Stimulated activated effector memory CD8-positive, alpha-beta T cell treated with anti-CD3 and anti-CD28 coated beads, Interleukin-12 subunit alpha, Interleukin-12 subunit beta, amount 100 ng/mL, for 72 hours (primary cell): ENCODE measurements around the gene GGT5.
"Not testable (repeated sequence)": the region's sequence is repeated elsewhere in the genome, so short reads cannot be mapped to it uniquely, and the experiment has no call there.

ENCODE experiments used
- ATAC-seq: fragments of 150-1000 bp; cut with Tn5 transposase; 2 replicates; pipeline ENCODE4 v1.10.0; 2021
- DNase-seq, 2 donors: peaks; one replicate each; pipeline ENCODE4 v3.0.0; 2021 to 2022; ENCODE audit warnings: low spot score in 2 of 2
- H3K27ac Mint-ChIP-seq: one replicate; pipeline ENCODE4 v1.8.0; 2022; ENCODE audit warnings: mild to moderate bottlenecking, mixed read lengths
- H3K36me3 Mint-ChIP-seq: one replicate; pipeline ENCODE4 v1.8.0; 2022; ENCODE audit warnings: mild to moderate bottlenecking, mixed read lengths
- H3K4me1 Mint-ChIP-seq: one replicate; pipeline ENCODE4 v1.8.0; 2022; ENCODE audit warnings: mixed read lengths
- H3K4me3 Mint-ChIP-seq: one replicate; pipeline ENCODE4 v1.8.0; 2022; ENCODE audit warnings: mild to moderate bottlenecking, mixed read lengths
- H3K9me3 Mint-ChIP-seq: one replicate; pipeline ENCODE4 v1.8.0; 2022; ENCODE audit warnings: mixed read lengths

Gene GGT5

GRCh38 chr22:24231706-24232105 is 13.2 kb downstream of the GGT5 start:
- no peak for DNase-seq
- no peak for ATAC-seq
- peaks cover 6% of the 10 kb centered on the region for H3K4me1 Mint-ChIP-seq
- H3K4me3 Mint-ChIP-seq: no peak overlapping the region
- H3K27ac Mint-ChIP-seq: peak overlapping the region; percentile 55
- H3K36me3 Mint-ChIP-seq: no peaks in the 10 kb centered on the region
- no peaks in the 10 kb centered on the region for H3K9me3 Mint-ChIP-seq

- ATAC-seq: peak; percentile 74
- no peaks in the 10 kb centered on the region for H3K36me3 Mint-ChIP-seq
- H3K9me3 Mint-ChIP-seq: no peaks in the 10 kb centered on the region
- no peak overlapping the region for H3K4me3 Mint-ChIP-seq
- peak; percentile 55 to 87 for DNase-seq
- H3K27ac Mint-ChIP-seq: peak overlapping the region; percentile 55
- peaks cover 6% of the 10 kb centered on the region for H3K4me1 Mint-ChIP-seq
These were observed 13.8 kb downstream of the GGT5 start for GRCh38 chr22:24230911-24231656.

- H3K36me3 Mint-ChIP-seq: no peaks in the 10 kb centered on the region
- no peak for DNase-seq
- H3K4me1 Mint-ChIP-seq: no peaks in the 10 kb centered on the region
- no peak overlapping the region for H3K27ac Mint-ChIP-seq
- ATAC-seq: no peak
- H3K4me3 Mint-ChIP-seq: no peak overlapping the region
- H3K9me3 Mint-ChIP-seq: no peaks in the 10 kb centered on the region
These were observed 18.9 kb downstream of the GGT5 start for GRCh38 chr22:24225951-24226350.

GRCh38 chr22:24225044-24225601 is 19.8 kb downstream of the GGT5 start:
- Mint-ChIP-seq H3K27ac (no peak overlapping the region), H3K4me1 (no peaks in the 10 kb centered on the region), H3K4me3 (no peak overlapping the region), H3K36me3 (no peaks in the 10 kb centered on the region), H3K9me3 (no peaks in the 10 kb centered on the region)
- DNase-seq: no peak
- ATAC-seq: no peak

GRCh38 chr22:24224468-24224867 is 20.4 kb downstream of the GGT5 start:
- H3K4me3 Mint-ChIP-seq: no peak overlapping the region
- DNase-seq: no peak
- H3K4me1 Mint-ChIP-seq: no peaks in the 10 kb centered on the region
- no peaks in the 10 kb centered on the region for H3K36me3 Mint-ChIP-seq
- no peak overlapping the region for H3K27ac Mint-ChIP-seq
- no peak for ATAC-seq
- no peaks in the 10 kb centered on the region for H3K9me3 Mint-ChIP-seq

GRCh38 chr22:24219750-24220149 is 25.1 kb downstream of the GGT5 start:
- no peaks in the 10 kb centered on the region for H3K9me3 Mint-ChIP-seq
- H3K4me3 Mint-ChIP-seq: no peak overlapping the region
- H3K27ac Mint-ChIP-seq: no peak overlapping the region
- DNase-seq (no peak), ATAC-seq (no peak)
- no peaks in the 10 kb centered on the region for H3K4me1 Mint-ChIP-seq
- no peaks in the 10 kb centered on the region for H3K36me3 Mint-ChIP-seq

- no peak for DNase-seq
- no peaks in the 10 kb centered on the region for H3K36me3 Mint-ChIP-seq
- no peak overlapping the region for H3K27ac Mint-ChIP-seq
- no peak overlapping the region for H3K4me3 Mint-ChIP-seq
- H3K9me3 Mint-ChIP-seq: no peaks in the 10 kb centered on the region
- no peaks in the 10 kb centered on the region for H3K4me1 Mint-ChIP-seq
- no peak for ATAC-seq
These were observed 27.5 kb downstream of the GGT5 start for GRCh38 chr22:24217384-24217783.

GRCh38 chr22:24216541-24217209 is 28.2 kb downstream of the GGT5 start:
- Mint-ChIP-seq H3K4me1 (no peaks in the 10 kb centered on the region), H3K4me3 (no peak overlapping the region), H3K27ac (no peak overlapping the region), H3K36me3 (no peaks in the 10 kb centered on the region), H3K9me3 (no peaks in the 10 kb centered on the region)
- ATAC-seq (peak; percentile 85), DNase-seq (no peak)

GRCh38 chr22:24214467-24215285 is 30.2 kb downstream of the GGT5 start:
- DNase-seq: no peak
- H3K4me3 Mint-ChIP-seq: no peak overlapping the region
- H3K27ac Mint-ChIP-seq: peak overlapping the region; percentile 27
- no peaks in the 10 kb centered on the region for H3K4me1 Mint-ChIP-seq
- no peaks in the 10 kb centered on the region for H3K9me3 Mint-ChIP-seq
- ATAC-seq: no peak
- no peaks in the 10 kb centered on the region for H3K36me3 Mint-ChIP-seq

GRCh38 chr22:24213111-24213510 is 31.8 kb downstream of the GGT5 start:
- DNase-seq, ATAC-seq, H3K4me1 Mint-ChIP-seq, H3K27ac Mint-ChIP-seq, H3K4me3 Mint-ChIP-seq, H3K36me3 Mint-ChIP-seq, H3K9me3 Mint-ChIP-seq: not testable (repeated sequence)

GRCh38 chr22:24211716-24212115 is 33.2 kb downstream of the GGT5 start:
- not testable (repeated sequence) for H3K9me3 Mint-ChIP-seq, H3K4me3 Mint-ChIP-seq, H3K36me3 Mint-ChIP-seq, ATAC-seq, DNase-seq, H3K27ac Mint-ChIP-seq
- peaks cover 11% of the 10 kb centered on the region for H3K4me1 Mint-ChIP-seq

GRCh38 chr22:24210409-24210808 is 34.5 kb downstream of the GGT5 start:
- H3K9me3 Mint-ChIP-seq, DNase-seq, H3K4me3 Mint-ChIP-seq, ATAC-seq, H3K36me3 Mint-ChIP-seq, H3K27ac Mint-ChIP-seq: not testable (repeated sequence)
- H3K4me1 Mint-ChIP-seq: peaks cover 11% of the 10 kb centered on the region

GRCh38 chr22:24209687-24210086 is 35.2 kb downstream of the GGT5 start:
- Mint-ChIP-seq H3K4me3 (no peak overlapping the region), H3K9me3 (no peaks in the 10 kb centered on the region), H3K36me3 (no peaks in the 10 kb centered on the region), H3K27ac (no peak overlapping the region), H3K4me1 (peaks cover 11% of the 10 kb centered on the region)
- no peak for DNase-seq
- ATAC-seq: no peak

- Mint-ChIP-seq H3K36me3 (no peaks in the 10 kb centered on the region), H3K9me3 (no peaks in the 10 kb centered on the region), H3K4me1 (peaks cover 11% of the 10 kb centered on the region), H3K27ac (no peak overlapping the region), H3K4me3 (no peak overlapping the region)
- ATAC-seq: no peak
- DNase-seq: no peak
These were observed 35.9 kb downstream of the GGT5 start for GRCh38 chr22:24209016-24209415.

- DNase-seq (no peak), ATAC-seq (no peak)
- peaks cover 11% of the 10 kb centered on the region for H3K4me1 Mint-ChIP-seq
- H3K36me3 Mint-ChIP-seq: no peaks in the 10 kb centered on the region
- no peaks in the 10 kb centered on the region for H3K9me3 Mint-ChIP-seq
- H3K4me3 Mint-ChIP-seq: no peak overlapping the region
- peak overlapping the region; percentile 14 for H3K27ac Mint-ChIP-seq
These were observed 36.7 kb downstream of the GGT5 start for GRCh38 chr22:24208012-24208749.
